Measurements from ENCODE around the gene GOLGA6B. TPM values are rescaled to one million over a fixed set of nuclear protein-coding genes. Genes with fewer than 3 reads are reported as not detected.
"Not testable (repeated sequence)": the region's sequence is repeated elsewhere in the genome, so short reads cannot be mapped to it uniquely, and the experiment has no call there.

GOLGA6B gene
- polyA plus RNA-seq, 3 donors, result 0.04 TPM; not detected in 2

DNA sequence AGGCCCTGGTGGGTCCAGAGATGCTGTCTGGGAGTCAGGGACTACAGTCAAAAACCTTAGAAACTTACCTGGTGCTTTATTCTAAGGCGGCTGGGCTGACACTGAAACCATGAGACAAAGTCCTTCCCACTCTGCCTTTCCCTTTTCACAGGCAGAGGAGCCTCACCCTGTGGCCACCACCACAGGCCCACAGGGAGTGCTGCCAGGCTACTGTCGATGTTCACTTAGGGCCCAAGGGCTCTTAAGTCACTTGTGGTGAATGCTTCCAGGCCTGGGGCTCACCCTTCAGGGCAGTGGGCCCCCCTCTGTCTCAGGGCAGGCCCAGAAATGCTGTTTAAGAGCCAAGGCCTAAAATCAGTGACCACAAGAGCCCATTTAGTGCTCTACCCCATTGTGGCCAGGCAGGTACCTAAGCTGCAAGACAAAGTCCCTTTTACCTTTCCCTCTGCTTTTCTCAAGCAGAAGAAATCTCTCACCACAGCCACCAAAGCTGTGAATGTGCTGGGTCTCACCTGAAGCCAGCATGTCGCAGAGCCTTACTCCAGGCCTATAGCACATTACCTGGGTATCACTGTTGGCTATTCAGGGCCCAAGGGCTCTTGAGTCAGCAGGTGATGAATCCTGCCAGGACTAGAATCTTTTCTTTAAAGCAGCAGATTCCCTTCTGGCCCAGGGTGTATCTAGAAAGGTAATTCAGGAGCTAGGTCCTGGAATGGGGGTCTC, 39.5 kb upstream of the GOLGA6B start:
- H3K36me3 ChIP-seq (replicated peaks in 1 of 2; ENCODE audit: control insufficient read depth in 1 of 2, insufficient read depth in 2 of 2, low read length in 2 of 2), result no peaks in the 10 kb centered on the region
- DNase-seq, result no peak
- 90% methylated on average over 2 of the region's 3 CpGs for WGBS (ENCODE audit: insufficient coverage)
- no peaks in the 10 kb centered on the region for H3K4me1 ChIP-seq (ENCODE audit: control insufficient read depth in 1 of 2, insufficient read depth in 2 of 2, low read length in 2 of 2)
- H3K4me3 ChIP-seq (replicated peaks in 1 of 3; ENCODE audit: low read depth in 2 of 3, low read length in 3 of 3), result no peak overlapping the region
- intact Hi-C loops (cut with micrococcal nuclease), result loop anchor here in 1 of 2 donors (10.0 kb wide), 1 partner anchor 60 kb away; no protein-coding TSS in a partner anchor
- H3K4me2 ChIP-seq (replicated peaks; ENCODE audit: extremely low read depth, low read length, poor library complexity, severe bottlenecking), result no peak overlapping the region
- peaks cover 0 to 5% (median 0%) of the 10 kb centered on the region in 3 donors for H3K27me3 Mint-ChIP-seq (ENCODE audit: low read depth in 3 of 3)
- no peak overlapping the region for H3K9ac ChIP-seq (ENCODE audit: insufficient read depth, low read length, poor library complexity, severe bottlenecking)
- no peak for TF ChIP-seq CTCF (IDR thresholded peaks at IDR 0.05)
- H3K4me1 Mint-ChIP-seq, result no peaks in the 10 kb centered on the region
- H3K79me2 ChIP-seq (ENCODE audit: insufficient read depth, low read length), result no peaks in the 10 kb centered on the region
- no peak overlapping the region for H2AFZ ChIP-seq (ENCODE audit: insufficient read depth, low read depth, low read length, poor library complexity, severe bottlenecking)
- H3K36me3 Mint-ChIP-seq, result no peaks in the 10 kb centered on the region
- H3K27ac ChIP-seq (ENCODE audit: low read depth in 1 of 2, low read length in 2 of 2), result no peak overlapping the region
- H3K27ac Mint-ChIP-seq, result no peak overlapping the region
- H3K4me3 Mint-ChIP-seq, result no peak overlapping the region
- H3K9me3 Mint-ChIP-seq, result no peaks in the 10 kb centered on the region
- no peaks in the 10 kb centered on the region for H3K9me3 ChIP-seq (replicated peaks in 1 of 2; ENCODE audit: control insufficient read depth in 1 of 2, insufficient read depth in 1 of 2, low read length in 2 of 2)
- H4K20me1 ChIP-seq (ENCODE audit: insufficient read depth, low read length), result no peaks in the 10 kb centered on the region
- H3K27me3 ChIP-seq (ENCODE audit: control insufficient read depth in 2 of 2, insufficient read depth in 2 of 2, low read length in 2 of 2), result no peaks in the 10 kb centered on the region

DNA sequence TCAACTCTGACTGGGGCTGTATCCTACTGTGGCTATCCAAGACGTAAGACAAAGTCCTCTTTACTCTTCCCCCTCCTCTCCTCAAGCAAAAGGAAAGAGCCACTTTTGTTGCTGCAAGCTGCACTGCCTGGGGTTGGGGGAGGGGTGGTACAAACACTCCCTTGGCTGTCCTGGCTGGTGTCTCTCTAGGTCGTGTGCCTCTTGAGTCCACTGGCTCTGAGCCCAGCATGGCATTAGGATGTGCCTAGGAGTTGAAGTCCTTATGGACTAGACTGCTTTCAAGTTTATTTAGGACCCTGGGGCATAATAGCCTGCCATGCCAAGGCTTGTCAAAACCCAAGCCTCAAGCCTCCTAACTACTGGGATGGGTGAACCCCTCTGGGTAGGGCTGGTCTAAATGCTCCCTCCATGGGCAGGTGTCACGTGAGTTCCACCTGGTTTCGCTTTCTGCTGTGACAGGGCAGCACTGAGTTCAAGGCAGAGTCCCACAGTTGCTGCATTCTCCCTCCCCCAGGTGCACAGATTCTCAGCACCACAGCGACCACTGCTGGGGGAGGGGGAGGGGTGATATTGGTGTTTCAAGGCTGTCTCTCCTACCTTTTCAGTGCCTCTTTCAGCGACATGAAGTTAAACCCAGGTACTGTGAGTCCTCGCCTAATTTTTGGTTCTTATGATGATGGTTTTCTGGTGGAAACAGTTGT, 38.8 kb upstream of the GOLGA6B start:
- H3K4me1 Mint-ChIP-seq, H3K9me3 Mint-ChIP-seq: not testable (repeated sequence)

More for the DNA sequence above, 38.8 kb upstream of the GOLGA6B start:
- H3K4me3 Mint-ChIP-seq; H3K27me3 ChIP-seq (ENCODE audit: control insufficient read depth in 2 of 2, insufficient read depth in 2 of 2, low read length in 2 of 2); H3K4me1 ChIP-seq (ENCODE audit: control insufficient read depth in 1 of 2, insufficient read depth in 2 of 2, low read length in 2 of 2); H3K9ac ChIP-seq (ENCODE audit: insufficient read depth, low read length, poor library complexity, severe bottlenecking); H3K27me3 Mint-ChIP-seq (ENCODE audit: low read depth in 3 of 3); H3K4me3 ChIP-seq (replicated peaks in 1 of 3; ENCODE audit: low read depth in 2 of 3, low read length in 3 of 3); H4K20me1 ChIP-seq (ENCODE audit: insufficient read depth, low read length); H3K9me3 ChIP-seq (replicated peaks in 1 of 2; ENCODE audit: control insufficient read depth in 1 of 2, insufficient read depth in 1 of 2, low read length in 2 of 2); H3K79me2 ChIP-seq (ENCODE audit: insufficient read depth, low read length); H3K36me3 Mint-ChIP-seq; H3K4me2 ChIP-seq (replicated peaks; ENCODE audit: extremely low read depth, low read length, poor library complexity, severe bottlenecking); H3K36me3 ChIP-seq (replicated peaks in 1 of 2; ENCODE audit: control insufficient read depth in 1 of 2, insufficient read depth in 2 of 2, low read length in 2 of 2); H2AFZ ChIP-seq (ENCODE audit: insufficient read depth, low read depth, low read length, poor library complexity, severe bottlenecking); DNase-seq; H3K27ac ChIP-seq (ENCODE audit: low read depth in 1 of 2, low read length in 2 of 2): not testable (repeated sequence)
- WGBS (ENCODE audit: insufficient coverage), result no CpG with 5 or more reads among the region's 7 CpGs
- intact Hi-C loops (cut with micrococcal nuclease), result loop anchor here in 1 of 2 donors (10.0 kb wide), 1 partner anchor 61 kb away; no protein-coding TSS in a partner anchor
- peak overlapping the region in 1 of 7 donors; percentile 39 for H3K27ac Mint-ChIP-seq

All from CD14-positive monocyte (primary cell).